GM21825 (cell line): ENCODE measurements around the gene CDC14B.
A peak's percentile ranks its signal among the peaks of the same experiment; 100 is the strongest.
"Not testable (repeated sequence)": the region's sequence is repeated elsewhere in the genome, so short reads cannot be mapped to it uniquely, and the experiment has no call there.

Experiments
- ATAC-seq: cut with Tn5 transposase; IDR thresholded peaks from one replicate; pipeline ENCODE4 v1.9.1; 2021; ENCODE audit warnings: mild to moderate bottlenecking, moderate library complexity; ENCODE audit not compliant: unreplicated experiment

The CDC14B gene

DNA sequence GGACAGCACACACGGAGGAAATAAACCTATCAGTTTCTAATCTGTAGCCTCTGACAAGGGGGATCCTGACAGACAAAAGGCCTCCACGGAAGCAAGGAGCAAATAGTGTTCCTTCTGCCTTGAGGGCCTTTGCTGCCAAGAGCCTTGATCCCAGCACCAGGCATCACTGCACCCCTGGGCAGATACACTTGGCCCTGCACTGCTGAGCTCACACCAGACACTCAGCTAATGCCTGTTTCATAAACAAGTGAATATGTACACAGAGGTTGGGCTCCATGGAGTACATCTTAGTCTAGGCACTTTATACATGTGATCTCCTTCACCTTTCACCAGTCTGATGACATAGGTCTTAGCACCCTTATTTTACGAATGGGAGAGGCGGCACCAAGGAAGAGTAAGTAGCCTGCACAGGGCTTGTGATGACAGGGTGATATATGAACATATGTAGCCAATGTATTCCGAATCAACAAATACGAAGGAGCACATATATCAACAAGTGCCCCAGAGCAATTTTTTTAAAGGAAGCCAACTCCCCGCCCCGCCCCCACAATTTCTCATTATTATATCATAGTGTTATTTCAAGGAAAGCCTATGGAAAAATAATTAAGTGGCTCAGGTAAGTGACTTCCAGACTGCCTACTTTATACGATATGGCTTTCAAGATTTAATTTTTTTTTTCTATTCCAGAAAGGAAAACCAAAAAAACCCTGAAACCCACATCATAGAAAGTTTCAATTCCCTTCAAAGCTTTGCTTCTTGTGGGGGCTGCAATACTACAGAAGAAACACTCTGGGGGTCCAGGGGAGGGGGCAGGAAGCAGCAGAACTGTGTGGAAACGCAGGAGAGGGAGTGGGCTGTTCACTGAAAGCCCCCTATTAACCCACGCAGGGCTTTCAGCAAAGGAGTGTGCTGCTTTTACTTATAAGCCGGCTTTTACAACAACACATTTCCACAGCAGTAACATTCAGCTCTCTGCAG, 32.0 kb downstream of the CDC14B start:
- ATAC-seq: no peak

DNA sequence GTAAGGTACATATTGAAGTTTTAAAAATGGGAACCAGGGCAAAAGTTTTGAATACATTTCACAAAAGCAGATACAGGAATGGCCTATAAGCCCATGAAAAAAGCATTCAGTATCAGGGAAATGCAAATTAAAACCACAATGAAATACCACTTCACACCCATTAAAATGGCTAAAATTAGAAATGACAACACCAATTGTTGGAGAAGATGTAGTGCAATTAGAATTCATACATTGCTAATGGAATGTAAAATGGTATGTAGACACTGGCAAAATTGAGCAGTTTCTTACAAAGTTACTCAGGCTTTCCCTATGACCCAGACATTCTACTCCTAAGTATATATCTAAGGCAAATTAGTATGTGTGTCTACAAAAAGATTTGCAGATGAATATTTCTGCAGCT, 34.2 kb downstream of the CDC14B start:
- ATAC-seq: no peak

DNA sequence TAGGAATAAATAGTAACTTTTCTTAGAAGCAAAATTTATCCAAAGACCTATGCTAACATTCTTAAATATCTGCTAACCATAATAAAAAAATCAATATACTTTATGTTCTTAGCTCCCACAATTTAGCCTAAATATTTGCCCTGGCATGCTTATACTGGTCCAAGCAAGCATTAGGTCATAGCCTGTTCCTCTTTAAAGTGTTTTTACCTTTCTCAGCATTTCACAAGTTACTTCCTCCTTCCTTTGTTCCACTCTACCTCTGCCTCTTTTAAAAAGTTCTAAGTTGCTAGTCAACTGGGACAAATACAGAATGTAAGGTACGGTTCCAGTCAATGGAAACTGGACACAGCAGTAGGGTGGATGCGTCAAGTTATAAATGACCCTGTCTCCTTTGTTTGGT, 37.4 kb downstream of the CDC14B start:
- not testable (repeated sequence) for ATAC-seq

DNA sequence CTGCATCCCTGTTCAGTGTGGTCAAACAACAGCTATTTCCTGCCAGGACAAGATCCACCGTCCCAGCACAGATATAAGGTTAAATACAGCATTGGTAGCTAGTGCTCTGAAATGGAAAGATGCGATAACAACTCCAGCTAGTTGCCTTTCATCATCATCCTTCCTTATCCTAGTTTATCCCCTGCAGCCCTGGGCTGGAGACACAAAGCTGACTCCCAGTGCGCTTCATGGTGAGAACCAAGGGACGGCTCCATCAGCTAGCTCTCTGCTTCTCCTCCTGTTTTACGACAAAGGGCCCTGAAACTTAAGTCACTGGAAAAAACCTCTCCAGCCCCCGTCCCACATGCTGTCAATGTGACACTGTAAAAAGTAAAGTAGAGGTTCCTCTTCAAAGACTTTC, 37.9 kb downstream of the CDC14B start:
- no peak for ATAC-seq

DNA sequence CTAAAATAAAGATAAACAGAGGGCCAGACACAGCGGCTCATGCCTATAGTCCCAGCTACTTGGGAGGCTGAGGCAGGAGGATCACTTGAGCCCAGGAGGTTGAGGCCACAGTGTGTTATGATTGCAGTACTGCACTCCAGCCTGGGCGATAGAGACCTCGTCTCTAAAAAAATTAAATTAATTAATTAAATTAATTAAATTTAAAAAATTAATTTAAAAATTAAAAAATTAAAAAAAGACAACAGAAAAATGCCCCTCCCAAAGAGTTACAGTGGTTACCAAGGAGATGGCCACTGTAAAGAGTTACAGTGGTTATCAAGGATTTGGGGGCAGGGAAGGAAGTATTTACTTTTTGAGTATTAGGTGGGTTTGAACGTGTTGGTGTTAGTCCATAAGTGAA, 38.3 kb downstream of the CDC14B start:
- no peak for ATAC-seq

DNA sequence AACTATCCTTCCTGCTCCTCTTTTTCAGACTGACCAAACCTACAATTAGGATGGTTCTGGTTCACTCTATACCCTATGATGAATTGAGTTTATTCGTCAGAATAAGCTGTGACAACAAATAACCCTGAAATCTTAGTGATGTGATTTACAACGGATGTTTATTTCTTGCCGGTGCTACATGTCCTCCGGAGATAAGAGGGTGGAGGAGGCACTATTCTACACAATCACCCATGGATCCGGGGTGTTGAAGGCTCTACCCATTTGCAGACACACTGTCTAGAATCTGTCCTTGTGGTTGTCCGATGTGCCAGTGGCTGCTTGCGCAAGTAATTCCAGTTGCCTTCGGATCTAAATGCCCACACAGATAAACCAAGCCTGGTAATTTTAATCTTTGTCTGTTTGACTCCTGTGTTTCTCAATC, 44.7 kb downstream of the CDC14B start:
- ATAC-seq: no peak

DNA sequence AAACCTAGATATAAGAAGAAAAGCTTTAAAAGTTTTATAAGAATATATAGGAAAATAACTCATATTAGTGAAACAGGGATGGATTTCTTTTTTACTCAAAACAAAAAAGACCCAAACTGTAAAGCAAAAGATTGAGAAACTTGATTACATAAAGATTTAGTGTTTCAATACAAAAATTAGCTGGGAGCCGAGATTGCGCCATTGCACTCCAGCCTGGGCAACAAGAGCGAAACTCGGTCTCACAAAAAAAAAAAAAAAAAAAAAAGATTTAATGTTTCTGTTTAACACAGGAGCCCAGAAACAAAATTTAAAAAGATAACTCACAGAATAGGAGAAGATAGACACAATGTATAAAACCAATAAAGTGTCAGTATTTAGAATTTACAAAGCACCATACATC, 45.2 kb downstream of the CDC14B start:
- ATAC-seq: no peak

DNA sequence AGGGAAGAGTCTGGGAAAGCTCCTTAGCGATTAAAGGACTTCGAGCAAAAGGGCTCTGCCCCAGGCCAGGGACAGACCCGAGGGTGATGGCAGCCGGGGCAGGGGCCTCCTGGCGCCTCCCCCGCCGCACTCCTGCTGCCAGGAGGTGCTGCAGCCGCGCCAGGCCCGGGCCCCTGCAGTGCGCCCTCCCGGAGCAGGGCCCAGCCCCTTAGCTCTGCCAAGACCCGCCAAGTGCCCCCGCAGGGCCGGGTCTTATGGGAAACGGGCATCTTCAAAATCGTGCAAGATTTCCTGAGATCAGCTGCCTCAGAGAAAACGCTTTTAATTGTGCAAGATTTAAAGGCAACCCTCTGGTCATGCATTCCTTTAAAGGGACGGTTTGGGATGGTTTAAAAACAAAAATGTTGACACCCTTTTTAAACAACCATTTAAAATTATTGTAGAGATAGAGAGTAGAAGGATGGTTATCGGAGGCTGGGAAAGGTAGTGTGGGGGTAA, 52.4 kb downstream of the CDC14B start:
- peak; percentile 45 for ATAC-seq

DNA sequence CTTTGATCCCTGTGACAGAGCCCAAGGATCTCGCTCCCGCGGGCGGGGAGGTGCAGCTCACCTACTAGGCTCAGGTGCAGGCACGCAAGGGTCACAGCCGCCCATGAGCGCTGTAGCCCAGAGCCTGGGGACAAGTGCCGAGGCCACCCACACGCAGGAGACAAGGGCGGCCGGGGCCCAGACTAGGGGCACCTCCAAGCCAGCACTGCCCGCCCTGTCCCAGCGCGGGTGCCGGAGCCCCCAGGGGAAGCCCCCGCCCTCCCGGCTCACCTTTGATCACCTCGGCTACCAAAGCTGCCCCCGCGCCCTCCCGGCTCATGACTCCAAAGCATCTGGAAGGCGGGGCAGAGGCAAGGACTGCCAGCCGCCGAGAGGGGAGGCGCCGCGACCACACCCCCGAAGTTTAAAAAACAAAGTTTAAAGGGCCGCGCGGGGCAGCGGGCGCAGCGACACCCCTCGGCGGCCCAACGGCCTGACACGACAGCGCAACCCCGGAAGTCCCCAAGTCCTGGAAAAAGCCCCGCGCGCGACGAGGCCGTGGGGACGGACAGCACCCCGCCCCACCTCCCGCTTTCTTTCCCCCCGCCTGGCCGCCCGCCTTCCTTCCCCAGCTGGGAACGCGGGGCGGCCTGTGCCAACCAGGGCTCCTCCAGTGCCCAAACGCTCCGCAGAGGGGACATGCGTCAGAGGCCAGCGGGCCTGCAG, 53.0 kb downstream of the CDC14B start:
- ATAC-seq: peak; percentile 87

DNA sequence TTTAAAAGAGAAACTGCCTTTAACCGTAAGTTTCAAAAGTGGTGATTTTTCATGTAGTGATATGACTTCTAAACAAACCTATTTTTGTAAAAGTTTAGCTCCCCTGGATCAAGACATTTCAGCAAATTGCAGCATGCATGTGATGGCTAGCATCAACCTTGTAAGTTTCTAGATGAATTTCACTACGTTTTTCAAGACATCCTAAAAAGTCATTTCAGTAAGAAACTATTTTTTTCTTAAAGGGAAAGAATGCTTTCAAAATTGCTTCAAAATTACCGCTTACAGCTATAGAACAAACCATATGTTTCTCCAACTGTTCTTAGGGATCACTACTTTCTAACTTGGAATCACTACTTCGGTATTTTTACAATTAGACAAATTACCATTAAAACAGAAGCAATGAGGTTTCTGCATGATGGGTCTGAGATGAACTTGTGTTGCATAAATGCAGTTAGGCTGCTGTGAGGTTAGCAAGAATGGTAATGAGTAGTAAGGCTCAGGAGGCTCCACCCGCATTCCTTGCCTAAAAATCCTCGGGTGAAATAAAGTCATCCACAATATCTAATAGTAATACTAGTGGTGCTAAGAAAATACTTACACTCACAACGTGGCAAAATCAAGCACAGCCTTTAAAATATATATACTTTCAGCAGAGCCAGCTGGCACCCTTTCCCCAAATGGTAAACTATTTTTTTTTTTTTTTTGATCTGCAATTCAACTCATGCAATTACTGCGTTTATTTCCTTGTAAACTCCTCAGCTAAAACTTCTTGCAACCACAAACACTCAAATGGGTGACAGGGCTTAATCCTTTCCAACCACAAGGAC, 53.8 kb downstream of the CDC14B start:
- ATAC-seq: no peak

DNA sequence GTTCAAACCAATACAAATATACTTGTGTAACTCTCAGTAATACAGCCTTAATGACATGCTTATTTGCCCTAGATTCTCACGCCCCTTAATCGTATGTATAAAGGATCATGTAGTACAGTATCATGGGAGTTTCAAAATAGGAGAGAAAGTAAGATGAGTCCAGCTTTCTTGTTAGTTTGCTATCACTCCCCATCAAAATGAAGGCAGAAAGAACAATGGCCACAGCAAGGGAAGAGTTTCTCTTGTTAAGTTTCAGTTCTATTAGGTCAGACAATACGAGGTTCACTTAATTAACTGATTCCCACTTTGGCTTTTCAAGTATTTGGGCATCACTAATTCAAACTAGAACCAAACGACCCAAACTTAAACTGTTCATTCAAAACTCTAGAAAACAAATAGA, 55.4 kb downstream of the CDC14B start:
- no peak for ATAC-seq

DNA sequence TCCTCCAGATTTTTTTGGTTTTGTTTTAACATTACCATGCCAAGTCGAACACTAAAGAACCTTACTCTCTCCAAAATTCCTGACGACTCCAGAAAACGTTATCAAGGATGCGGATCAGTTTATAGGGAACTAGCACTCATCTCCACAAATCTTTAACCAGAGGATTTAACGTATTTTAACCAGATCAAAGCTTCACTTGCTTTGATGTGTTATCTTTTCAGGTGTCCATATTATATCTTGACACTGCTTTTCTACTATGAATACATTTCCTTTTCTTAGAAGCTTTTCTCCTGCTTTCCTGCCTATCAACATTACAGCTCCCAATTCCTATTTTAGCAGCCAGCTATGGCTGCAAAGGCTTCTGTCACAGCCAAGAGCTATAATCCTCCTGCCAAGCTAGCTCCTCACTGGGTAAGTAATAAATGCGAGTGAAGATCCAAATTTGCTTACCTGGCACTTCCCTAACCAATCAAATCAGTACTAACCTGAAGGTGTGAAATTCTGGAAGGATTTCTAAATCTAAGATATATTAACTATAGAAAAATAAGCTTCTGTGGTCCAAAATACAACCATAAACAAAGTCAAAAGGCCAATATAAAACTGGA, 60.2 kb downstream of the CDC14B start:
- no peak for ATAC-seq

DNA sequence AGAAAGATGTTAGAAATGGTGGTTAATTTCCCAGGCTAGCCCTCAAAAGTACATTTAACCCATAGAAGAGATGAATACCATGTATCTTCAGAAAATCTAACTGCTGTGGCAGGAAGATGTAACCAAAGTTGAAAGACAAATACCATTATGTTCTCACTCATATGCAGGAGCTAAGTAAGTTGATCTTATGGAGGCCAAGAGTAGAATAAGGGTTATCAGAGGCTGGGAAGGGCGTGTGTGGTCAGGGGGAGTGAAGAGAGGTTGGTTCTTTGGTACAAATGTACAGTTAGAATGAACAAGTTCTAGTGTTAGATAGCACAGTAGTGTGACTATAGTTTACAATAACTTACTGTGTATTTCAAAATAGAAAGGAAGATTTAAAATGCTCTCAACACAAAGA, 61.7 kb downstream of the CDC14B start:
- ATAC-seq: no peak

DNA sequence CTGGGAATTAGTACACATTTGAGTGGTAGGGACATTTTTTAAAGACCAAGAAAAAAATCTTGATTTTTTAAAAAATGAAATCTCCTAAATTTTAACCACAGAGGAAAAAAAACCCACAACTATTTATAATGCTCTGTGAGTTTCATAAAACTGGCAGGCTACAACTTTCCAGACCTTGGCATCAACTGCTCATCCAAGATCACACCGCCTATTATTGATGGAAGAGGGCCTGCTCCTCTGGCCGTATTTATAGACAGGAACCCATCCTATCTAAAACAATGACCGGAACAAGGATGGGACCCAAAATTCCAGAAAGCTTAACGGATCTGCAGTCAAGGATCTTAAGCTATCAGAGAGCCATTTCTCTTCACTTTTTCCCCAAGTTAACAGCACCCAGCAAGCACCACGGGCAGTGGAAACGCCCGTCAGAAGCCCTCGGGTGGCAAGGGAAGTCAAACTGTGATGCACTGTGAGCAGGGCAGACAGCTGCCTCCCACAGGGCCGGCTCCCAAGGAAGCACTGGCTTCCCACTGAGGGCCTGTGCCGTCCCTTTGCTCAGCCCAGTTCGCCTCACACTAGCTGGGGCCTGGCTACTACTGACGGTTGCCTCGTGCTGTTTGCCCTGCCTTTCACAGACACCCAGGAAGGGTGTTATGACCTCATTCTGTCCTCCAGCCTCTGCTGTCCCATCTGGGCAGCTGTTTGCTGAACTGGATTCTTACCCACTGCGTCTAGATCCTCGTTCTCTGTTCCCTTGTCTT, 62.8 kb downstream of the CDC14B start:
- no peak for ATAC-seq

DNA sequence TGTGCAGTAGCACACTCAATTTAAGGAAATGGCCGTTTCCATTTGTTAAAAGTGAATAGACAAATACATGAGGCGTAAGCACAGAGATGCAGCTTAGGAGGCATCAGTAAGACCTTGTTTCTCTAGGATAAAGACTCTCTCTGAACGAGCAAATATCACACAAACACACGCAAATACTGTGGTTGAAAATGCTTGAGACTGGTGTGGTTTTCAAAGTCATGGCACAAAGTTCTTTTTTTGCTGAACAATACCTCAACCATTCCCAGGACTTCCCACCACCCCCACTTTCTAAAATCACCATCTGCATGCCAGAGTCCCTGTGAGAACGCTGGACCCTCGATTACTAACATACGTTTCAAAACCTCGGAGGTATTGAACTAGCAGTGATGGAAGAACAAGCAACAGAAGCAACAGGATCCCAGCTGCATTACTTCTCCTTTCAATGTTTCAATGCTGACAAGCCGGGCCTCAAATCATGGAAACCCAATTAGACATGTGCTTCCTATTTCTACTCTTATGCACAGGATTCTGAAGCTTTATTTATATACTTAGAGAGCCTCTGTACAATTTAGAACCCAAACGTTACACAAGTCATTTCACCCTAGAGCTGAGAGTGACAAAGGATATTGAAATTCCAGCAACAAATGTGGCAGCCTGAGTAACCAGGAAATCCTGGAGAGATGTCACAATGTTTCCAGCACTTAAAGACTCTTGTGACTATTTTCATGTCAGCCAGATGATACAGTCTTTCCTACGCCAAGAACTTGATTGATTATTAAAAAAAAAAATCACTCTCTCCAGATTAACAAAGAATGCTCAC, 63.9 kb downstream of the CDC14B start:
- ATAC-seq: no peak

DNA sequence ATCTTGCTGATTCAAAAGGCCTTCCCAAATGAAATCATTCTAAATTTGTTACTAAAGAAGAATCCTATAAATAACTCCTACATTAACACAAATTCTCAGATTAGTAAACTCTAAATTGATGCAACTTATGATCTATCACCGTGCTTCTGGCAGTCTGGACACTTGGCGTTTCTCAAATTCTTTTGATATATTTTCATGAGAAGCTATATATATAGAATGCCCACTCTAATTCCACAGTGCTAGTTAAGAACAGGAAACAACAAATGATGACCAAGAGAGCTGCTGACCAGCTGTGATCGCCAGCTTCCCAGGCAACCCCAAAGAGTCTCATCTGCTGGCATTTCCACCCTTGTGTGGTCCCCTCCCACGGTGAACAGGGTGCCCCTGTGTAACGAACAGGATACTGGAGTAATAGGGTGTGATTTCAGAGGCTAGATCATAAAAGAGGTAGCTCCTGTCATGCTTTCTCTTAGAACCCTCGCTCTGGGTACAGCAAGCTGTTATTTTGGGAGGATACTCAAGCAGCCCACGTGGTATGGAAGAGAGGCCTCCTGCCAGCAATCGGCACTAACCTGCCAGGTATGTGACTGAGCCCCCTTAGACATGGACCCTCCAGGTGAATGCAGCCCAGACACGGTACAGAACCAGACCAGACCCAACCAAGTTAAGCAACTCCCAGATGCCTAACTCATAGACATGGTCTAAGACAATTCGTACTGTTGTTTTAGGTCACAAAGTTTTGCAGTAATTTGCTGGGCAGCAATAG, 64.7 kb downstream of the CDC14B start:
- no peak for ATAC-seq

DNA sequence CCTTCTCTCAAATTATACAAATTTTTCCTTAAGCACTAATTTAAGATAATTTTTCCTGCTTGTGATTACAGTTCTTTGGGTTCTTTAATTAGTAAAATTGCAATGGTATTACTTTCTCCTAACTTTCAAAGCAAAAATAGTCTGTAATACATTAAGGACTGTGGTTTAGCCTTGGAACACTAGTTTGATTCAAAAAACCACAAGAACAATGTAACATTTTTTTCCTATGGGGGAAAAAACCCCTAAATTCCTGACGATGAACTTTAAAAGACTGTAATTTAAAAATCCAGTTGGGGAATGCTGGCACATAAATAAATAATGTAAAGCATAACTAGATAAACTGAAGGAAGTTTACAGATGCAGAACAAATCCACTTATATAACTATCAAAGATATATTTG, 65.3 kb downstream of the CDC14B start:
- ATAC-seq: no peak

DNA sequence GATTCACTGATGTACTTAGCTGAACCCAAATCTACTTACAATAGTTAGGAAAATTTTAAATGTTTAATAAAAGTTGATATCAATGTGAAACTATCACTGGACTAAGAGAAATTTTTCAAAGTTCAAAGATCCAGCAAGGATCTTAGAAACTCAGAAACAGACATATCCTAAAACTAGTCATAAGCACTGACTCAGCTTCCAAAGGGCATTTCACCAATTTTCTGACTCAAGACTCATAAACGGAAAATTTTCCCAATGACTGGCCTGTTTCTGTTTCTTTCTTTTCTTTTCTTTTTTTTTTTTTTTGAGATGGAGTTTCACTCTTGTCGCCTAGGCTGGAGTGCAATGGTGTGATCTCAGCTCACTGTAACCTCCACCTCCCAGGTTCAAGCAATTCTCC, 66.6 kb downstream of the CDC14B start:
- no peak for ATAC-seq
